Thoracic aorta (tissue), 2 donors: ENCODE measurements around the gene HOXA5. TPM values are rescaled to one million over a fixed set of nuclear protein-coding genes. Genes with fewer than 3 reads are reported as not detected.
A peak's percentile ranks its signal among the peaks of the same experiment; 100 is the strongest.

ENCODE experiments used
- ATAC-seq: fragments of 150-250 bp; one replicate; pipeline ENCODE4 v1.8.0; 2017; ENCODE audit warnings: low read depth; ENCODE audit not compliant: insufficient number of reproducible peaks, low FRiP score
- DNase-seq: peaks from one replicate; pipeline ENCODE4 v3.0.0-alpha.2; 2020; ENCODE audit warnings: low spot score
- H3K27ac ChIP-seq, 2 donors: fragments of 200-600 bp; sonication (generic); 1 replicate in 1 of 2; 2 replicates in 1 of 2; pipeline ENCODE4 v1.5.1; 2016; ENCODE audit warnings: mild to moderate bottlenecking in 2 of 2, moderate library complexity in 2 of 2
- H3K27me3 ChIP-seq: fragments of 200-600 bp; sonication (generic); replicated peaks from 2 replicates; pipeline ENCODE4 v1.6.0; 2016; ENCODE audit warnings: mild to moderate bottlenecking; ENCODE audit not compliant: insufficient read depth
- H3K36me3 ChIP-seq: fragments of 200-600 bp; sonication (generic); one replicate; pipeline ENCODE4 v1.5.1; 2016
- H3K4me1 ChIP-seq, 2 donors: fragments of 200-600 bp; sonication (generic); 1 replicate in 1 of 2; 2 replicates in 1 of 2; pipeline versions ENCODE4 v1.5.1 to v1.6.0; 2016; ENCODE audit warnings: low read depth in 2 of 2, mild to moderate bottlenecking in 1 of 2; ENCODE audit not compliant: control insufficient read depth in 1 of 2
- H3K4me3 ChIP-seq: fragments of 200-600 bp; sonication (generic); 2 replicates; pipeline ENCODE4 v1.5.1; 2016; ENCODE audit warnings: mild to moderate bottlenecking
- H3K9me3 ChIP-seq: fragments of 200-600 bp; sonication (generic); 2 replicates; pipeline ENCODE4 v1.5.1; 2016
- CTCF ChIP-seq: fragments of 200-600 bp; sonication (generic); IDR thresholded peaks from one replicate; pipeline ENCODE4 v1.5.1; 2019; ENCODE audit warnings: antibody characterized with exemption
- total RNA-seq, 2 donors: library from RNA; depleted of rRNA; stranded (reverse); fragments of >200 nt; gene quantifications; one replicate each; pipeline versions ENCODE4 v1.1.0 to v1.2.3, GENCODE V29; 2016

Gene HOXA5
- total RNA-seq, 2 donors from 2014 or later, result 0.35 to 1.2 TPM

DNA sequence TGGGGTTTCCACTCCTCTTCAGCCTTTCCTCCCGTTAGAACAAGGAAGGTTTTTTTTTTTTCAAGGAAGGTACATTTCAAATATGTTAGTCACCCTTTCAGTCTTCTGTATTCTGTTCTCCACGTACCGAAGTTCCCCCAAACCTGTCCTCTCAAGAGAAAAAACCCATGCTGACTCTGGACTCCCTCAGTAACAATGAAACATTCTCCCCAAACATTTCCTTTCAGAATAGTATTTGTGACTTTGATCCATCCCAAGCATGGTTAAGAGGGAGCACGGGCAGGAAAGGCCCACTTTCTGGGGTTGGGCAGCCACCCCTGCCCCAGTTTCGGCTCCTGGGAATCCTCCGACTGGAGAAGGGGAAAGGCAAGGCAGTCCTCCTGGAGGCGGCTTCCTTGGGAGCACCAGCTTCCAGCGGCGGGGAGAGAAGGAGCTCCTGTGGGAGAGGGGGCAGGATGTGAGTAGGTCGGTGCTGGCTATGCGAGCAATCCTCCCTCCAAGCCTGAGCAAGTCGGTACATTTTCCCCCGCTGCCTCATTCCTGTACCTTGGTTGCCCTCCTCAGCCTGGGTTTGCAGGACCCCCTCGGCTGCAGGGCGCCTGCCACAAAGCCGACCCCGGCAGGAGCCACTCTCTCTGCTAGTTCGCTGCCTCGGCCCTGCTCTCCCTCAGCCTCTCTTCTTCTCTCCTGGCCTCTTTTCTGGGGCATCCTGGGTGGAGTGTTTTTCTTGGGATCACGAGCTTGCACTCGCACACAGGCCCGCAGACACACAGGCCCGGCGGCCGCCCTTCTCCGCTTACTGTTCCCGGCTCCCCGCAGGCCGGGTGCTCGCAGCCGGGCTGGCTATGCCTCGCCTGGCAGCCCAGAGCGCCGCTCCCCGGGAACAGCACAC lies 45.5 kb downstream of the HOXA5 start:
- Histone ChIP-seq H3K4me1 (peaks cover 10 to 35% of the 10 kb centered on the region in 2 donors), H3K27me3 (no peaks in the 10 kb centered on the region), H3K4me3 (peak overlapping the region; percentile 99), H3K36me3 (no peaks in the 10 kb centered on the region), H3K27ac (peak overlapping the region; percentile 87 to 96), H3K9me3 (no peaks in the 10 kb centered on the region)
- DNase-seq, result no peak
- ATAC-seq, result no peak
- no peak for TF ChIP-seq CTCF

GRCh38 chr7:27096768-27097514 lies 46.5 kb downstream of the HOXA5 start:
- Histone ChIP-seq H3K36me3 (no peaks in the 10 kb centered on the region), H3K4me3 (peak overlapping the region; percentile 99), H3K4me1 (peaks cover 10 to 35% of the 10 kb centered on the region in 2 donors), H3K27me3 (no peaks in the 10 kb centered on the region), H3K9me3 (no peaks in the 10 kb centered on the region), H3K27ac (peak overlapping the region; percentile 87 to 96)
- no peak for TF ChIP-seq CTCF
- DNase-seq (no peak), ATAC-seq (no peak)

DNA sequence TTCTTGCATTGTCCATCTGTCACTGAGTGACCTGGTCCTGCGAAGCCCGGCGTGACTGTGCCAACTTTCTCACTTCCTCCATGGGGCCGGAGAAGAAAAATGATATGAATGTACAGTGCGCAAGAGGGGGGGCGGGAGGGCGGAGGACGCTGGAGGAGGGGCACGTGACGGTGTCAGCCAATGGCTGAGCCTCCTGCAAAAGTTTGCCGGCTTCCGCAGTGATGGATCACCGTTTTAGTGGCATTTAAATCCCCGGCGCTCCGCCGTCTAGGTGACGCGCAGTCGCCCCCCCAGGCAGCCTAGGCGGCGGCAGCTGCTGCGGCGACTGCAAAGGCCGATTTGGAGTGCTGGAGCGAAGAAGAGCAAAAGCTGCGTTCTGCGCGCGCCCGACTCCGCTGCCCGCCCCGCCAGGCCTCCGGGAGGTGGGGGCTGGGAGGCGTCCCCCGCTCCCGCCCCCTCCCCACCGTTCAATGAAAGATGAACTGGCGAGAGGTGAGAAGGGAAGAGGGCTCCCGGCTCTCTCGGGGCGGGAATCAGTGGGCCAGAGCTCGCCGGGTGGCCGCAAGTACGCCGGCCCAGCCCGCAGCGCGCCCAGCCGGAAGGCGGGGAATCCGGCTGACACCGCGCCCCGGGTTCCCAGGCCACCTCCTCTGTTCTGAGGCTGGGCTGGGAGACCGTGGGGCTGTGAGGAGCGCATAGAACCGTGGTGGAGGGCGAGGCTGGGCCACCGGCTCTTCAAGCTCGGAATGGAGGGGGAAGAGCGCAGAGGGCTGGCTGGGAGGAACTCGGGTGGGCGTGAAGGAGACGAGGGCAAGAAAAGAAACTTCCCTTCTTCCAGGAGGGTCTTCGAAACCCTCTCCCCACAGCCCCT lies 47.3 kb downstream of the HOXA5 start, which contains the start of gene HOXA1:
HOXA1 (minus strand) TSS at position 104 of the 871 bp plus-strand sequence; CDS start at position 16, 88 bp downstream.
- peak; percentile 88 for ATAC-seq
- Histone ChIP-seq H3K4me3 (peak within 1 kb of the TSS; percentile 99), H3K36me3 (no peaks in the 10 kb centered on the region), H3K9me3 (no peaks in the 10 kb centered on the region), H3K27me3 (no peaks in the 10 kb centered on the region), H3K27ac (peak within 1 kb of the TSS; percentile 87 to 96), H3K4me1 (peaks cover 10 to 35% of the 10 kb centered on the region in 2 donors)
- DNase-seq, result no peak
- TF ChIP-seq CTCF, result no peak

DNA sequence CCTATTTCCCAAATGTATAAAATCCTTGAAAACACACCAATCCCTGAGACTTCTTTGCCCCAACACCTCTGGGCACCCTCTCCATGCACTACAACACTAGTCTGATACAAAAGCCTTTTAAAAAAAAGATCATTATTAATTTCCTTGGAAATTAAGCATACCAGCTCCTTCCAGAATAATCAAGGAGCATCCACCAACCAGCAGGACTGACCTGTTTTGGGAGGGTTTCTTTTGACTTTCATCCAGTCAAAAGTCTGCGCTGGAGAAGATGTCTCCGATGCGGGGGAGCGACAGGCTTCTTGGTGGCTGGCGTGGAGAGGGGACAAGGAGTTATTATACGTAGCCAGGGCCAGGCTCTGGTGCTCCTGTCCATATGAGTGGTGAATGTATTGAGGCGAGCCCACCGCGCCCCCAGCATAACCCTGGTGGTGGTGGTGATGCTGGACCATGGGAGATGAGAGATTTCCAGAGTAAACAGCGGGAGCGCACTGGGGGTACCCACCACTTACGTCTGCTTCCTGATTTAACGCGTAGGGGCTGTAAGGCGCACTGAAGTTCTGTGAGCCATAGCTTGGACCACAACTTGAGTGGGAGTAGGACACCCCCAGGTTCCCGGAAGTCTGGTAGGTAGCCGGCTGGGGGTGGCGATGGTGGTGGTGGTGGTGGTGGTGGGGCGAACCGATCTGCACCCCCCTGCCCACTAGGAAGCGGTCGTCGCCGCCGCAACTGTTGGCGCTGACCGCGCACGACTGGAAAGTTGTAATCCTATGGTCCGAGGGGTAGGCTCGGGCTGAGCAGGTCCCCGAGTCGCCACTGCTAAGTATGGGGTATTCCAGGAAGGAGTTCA lies 48.2 kb downstream of the HOXA5 start:
- Histone ChIP-seq H3K9me3 (no peaks in the 10 kb centered on the region), H3K4me1 (peaks cover 8 to 31% of the 10 kb centered on the region in 2 donors), H3K4me3 (peak overlapping the region; percentile 99), H3K27me3 (no peaks in the 10 kb centered on the region), H3K27ac (no peak overlapping the region), H3K36me3 (no peaks in the 10 kb centered on the region)
- no peak for DNase-seq
- no peak for TF ChIP-seq CTCF
- no peak for ATAC-seq
